ENCODE measurements around the gene HS3ST5.

Gene HS3ST5

DNA sequence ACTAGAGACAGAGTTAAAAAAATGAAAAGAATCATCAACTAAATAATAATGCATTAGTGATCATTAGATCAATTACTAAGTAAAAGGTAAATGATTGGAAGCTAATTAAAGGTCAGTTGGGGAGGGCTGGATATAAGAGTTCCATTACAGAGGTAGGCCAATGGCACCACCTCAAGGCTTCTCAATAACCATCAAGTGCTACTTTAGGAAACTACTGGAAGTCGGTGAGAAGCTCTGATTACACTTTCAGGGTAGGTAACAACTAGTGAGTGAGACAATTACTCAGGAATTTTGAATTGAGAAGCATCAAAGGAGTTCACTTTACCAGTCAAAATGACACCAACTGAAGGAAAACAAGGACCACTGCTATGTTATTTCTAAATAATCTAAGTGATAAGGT, 281.7 kb downstream of the HS3ST5 start:
- Histone ChIP-seq H3K9me3 (ENCODE audit: insufficient read depth, low read length) (no peaks in the 10 kb centered on the region), H3K79me2 (ENCODE audit: low read length) (no peaks in the 10 kb centered on the region), H3K9ac (ENCODE audit: low read length) (no peak overlapping the region), H2AFZ (ENCODE audit: low read depth, low read length) (no peak overlapping the region), H3K36me3 (replicated peaks; ENCODE audit: low read depth, low read length) (no peaks in the 10 kb centered on the region), H3K4me2 (ENCODE audit: low read length) (no peak overlapping the region), H3K27ac (ENCODE audit: low read length) (no peak overlapping the region), H4K20me1 (ENCODE audit: insufficient read depth, low read length) (no peaks in the 10 kb centered on the region), H3K4me1 (ENCODE audit: low read length) (peaks cover 13% of the 10 kb centered on the region), H3K27me3 (ENCODE audit: low read depth, low read length) (no peaks in the 10 kb centered on the region), H3K4me3 (ENCODE audit: low read length) (no peak overlapping the region)
- TF ChIP-seq, protein P1, sequence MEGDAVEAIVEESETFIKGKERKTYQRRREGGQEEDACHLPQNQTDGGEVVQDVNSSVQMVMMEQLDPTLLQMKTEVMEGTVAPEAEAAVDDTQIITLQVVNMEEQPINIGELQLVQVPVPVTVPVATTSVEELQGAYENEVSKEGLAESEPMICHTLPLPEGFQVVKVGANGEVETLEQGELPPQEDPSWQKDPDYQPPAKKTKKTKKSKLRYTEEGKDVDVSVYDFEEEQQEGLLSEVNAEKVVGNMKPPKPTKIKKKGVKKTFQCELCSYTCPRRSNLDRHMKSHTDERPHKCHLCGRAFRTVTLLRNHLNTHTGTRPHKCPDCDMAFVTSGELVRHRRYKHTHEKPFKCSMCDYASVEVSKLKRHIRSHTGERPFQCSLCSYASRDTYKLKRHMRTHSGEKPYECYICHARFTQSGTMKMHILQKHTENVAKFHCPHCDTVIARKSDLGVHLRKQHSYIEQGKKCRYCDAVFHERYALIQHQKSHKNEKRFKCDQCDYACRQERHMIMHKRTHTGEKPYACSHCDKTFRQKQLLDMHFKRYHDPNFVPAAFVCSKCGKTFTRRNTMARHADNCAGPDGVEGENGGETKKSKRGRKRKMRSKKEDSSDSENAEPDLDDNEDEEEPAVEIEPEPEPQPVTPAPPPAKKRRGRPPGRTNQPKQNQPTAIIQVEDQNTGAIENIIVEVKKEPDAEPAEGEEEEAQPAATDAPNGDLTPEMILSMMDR (IDR thresholded peaks at IDR 0.05; ENCODE audit: low read depth, low read length) = no peak
- TF ChIP-seq EZH2phosphoT487 (IDR thresholded peaks at IDR 0.05; ENCODE audit: low read depth) = no peak

DNA sequence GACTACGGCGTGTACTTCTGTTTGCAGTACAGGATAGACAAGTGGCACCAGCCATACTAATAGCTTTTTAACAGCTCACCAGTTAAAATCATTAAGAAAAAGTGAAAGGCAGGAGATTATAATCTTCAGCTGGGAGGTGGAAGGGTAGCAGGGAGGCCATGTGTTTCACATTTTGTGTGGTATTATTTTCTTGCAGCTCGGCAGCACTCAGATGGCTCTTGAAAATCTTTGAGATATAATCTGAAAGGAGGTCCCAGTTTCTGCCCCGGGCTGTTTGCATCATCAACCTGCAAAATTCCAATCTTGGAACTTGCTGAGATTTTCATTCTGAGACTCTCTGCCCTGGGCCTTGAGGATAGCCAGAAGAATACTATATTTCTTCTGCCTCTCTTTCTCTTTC, 284.4 kb downstream of the HS3ST5 start:
- no peaks in the 10 kb centered on the region for H4K20me1 ChIP-seq (ENCODE audit: insufficient read depth, low read length)
- no peaks in the 10 kb centered on the region for H3K27me3 ChIP-seq (ENCODE audit: low read depth, low read length)
- H3K9ac ChIP-seq (ENCODE audit: low read length) = no peak overlapping the region
- no peaks in the 10 kb centered on the region for H3K9me3 ChIP-seq (ENCODE audit: insufficient read depth, low read length)
- no peak for TF ChIP-seq EZH2phosphoT487 (IDR thresholded peaks at IDR 0.05; ENCODE audit: low read depth)
- TF ChIP-seq, protein P1 (IDR thresholded peaks at IDR 0.05; ENCODE audit: low read depth, low read length) = no peak
- H3K4me2 ChIP-seq (ENCODE audit: low read length) = no peak overlapping the region
- no peak overlapping the region for H3K4me3 ChIP-seq (ENCODE audit: low read length)
- H3K4me1 ChIP-seq (ENCODE audit: low read length) = peaks cover 6% of the 10 kb centered on the region; the same call in 1 of the 2 replicates
- no peak overlapping the region for H3K27ac ChIP-seq (ENCODE audit: low read length)
- no peak overlapping the region for H2AFZ ChIP-seq (ENCODE audit: low read depth, low read length)
- H3K79me2 ChIP-seq (ENCODE audit: low read length) = no peaks in the 10 kb centered on the region
- no peaks in the 10 kb centered on the region for H3K36me3 ChIP-seq (replicated peaks; ENCODE audit: low read depth, low read length)

DNA sequence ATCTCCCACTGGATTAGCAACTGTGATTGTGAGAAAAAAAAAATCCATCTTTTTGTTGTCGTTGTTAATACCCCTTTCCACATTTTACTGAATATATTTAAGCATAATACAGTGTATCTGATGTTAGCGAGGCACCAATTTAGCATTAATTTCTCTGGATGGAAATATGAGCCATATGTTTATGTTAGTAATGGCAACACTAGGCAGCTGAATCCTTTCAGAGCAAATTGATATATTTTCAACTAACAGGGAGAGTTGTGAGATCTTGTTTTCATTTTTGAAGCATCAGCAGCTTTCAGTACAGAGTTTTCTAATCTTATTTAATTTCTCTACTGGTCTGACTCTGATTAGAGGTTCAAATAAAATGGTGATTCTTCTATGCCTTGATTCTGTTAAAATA, 287.1 kb downstream of the HS3ST5 start:
- H3K9me3 ChIP-seq (ENCODE audit: insufficient read depth, low read length) = no peaks in the 10 kb centered on the region
- H3K9ac ChIP-seq (ENCODE audit: low read length) = no peak overlapping the region
- no peaks in the 10 kb centered on the region for H3K79me2 ChIP-seq (ENCODE audit: low read length)
- no peaks in the 10 kb centered on the region for H3K27me3 ChIP-seq (ENCODE audit: low read depth, low read length)
- H2AFZ ChIP-seq (ENCODE audit: low read depth, low read length) = no peak overlapping the region
- no peak overlapping the region for H3K27ac ChIP-seq (ENCODE audit: low read length)
- no peaks in the 10 kb centered on the region for H4K20me1 ChIP-seq (ENCODE audit: insufficient read depth, low read length)
- H3K4me3 ChIP-seq (ENCODE audit: low read length) = no peak overlapping the region
- no peak overlapping the region for H3K4me2 ChIP-seq (ENCODE audit: low read length)
- TF ChIP-seq EZH2phosphoT487 (IDR thresholded peaks at IDR 0.05; ENCODE audit: low read depth) = no peak
- TF ChIP-seq, protein P1 (IDR thresholded peaks at IDR 0.05; ENCODE audit: low read depth, low read length) = no peak
- H3K4me1 ChIP-seq (ENCODE audit: low read length) = peaks cover 6% of the 10 kb centered on the region; the same call in 1 of the 2 replicates
- H3K36me3 ChIP-seq (replicated peaks; ENCODE audit: low read depth, low read length) = no peaks in the 10 kb centered on the region

DNA sequence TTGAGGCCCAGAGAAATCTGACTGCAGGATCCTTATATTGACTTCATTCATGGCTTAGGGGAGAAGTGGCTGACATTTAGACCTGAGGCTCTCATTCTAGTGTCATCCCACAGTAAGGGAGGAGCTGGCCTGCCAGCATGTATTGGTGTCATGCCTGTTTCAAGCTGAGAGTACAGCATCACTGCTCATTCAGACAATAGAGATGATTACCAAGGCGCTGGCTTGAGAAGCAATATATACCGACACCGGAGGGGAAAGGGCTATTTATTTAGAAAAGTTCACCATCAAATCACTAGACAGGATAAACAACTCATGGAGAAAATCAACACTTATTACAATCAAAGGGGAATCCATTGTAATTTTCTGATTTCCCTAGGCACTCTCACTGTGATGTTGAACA, 287.5 kb downstream of the HS3ST5 start:
- no peaks in the 10 kb centered on the region for H3K9me3 ChIP-seq (ENCODE audit: insufficient read depth, low read length)
- H3K27me3 ChIP-seq (ENCODE audit: low read depth, low read length) = no peaks in the 10 kb centered on the region
- no peak overlapping the region for H3K9ac ChIP-seq (ENCODE audit: low read length)
- H3K4me1 ChIP-seq (ENCODE audit: low read length) = peaks cover 2% of the 10 kb centered on the region; the same call in 1 of the 2 replicates
- no peak overlapping the region for H3K27ac ChIP-seq (ENCODE audit: low read length)
- H3K4me2 ChIP-seq (ENCODE audit: low read length) = no peak overlapping the region
- no peaks in the 10 kb centered on the region for H4K20me1 ChIP-seq (ENCODE audit: insufficient read depth, low read length)
- no peaks in the 10 kb centered on the region for H3K36me3 ChIP-seq (replicated peaks; ENCODE audit: low read depth, low read length)
- TF ChIP-seq, protein P1 (IDR thresholded peaks at IDR 0.05; ENCODE audit: low read depth, low read length) = no peak
- H3K4me3 ChIP-seq (ENCODE audit: low read length) = no peak overlapping the region
- H2AFZ ChIP-seq (ENCODE audit: low read depth, low read length) = no peak overlapping the region
- H3K79me2 ChIP-seq (ENCODE audit: low read length) = no peaks in the 10 kb centered on the region

Data from OCI-LY3 (cell line).